NCI-H1694 treated with DMSO at 0.1 percent for 48 hours (cell line): Measurements from ENCODE around the gene PPARD.

ENCODE experiments used
- DNase-seq: peaks from one replicate; lab custom pipeline; 2025; lab: John Stamatoyannopoulos, UW

The PPARD gene

DNA sequence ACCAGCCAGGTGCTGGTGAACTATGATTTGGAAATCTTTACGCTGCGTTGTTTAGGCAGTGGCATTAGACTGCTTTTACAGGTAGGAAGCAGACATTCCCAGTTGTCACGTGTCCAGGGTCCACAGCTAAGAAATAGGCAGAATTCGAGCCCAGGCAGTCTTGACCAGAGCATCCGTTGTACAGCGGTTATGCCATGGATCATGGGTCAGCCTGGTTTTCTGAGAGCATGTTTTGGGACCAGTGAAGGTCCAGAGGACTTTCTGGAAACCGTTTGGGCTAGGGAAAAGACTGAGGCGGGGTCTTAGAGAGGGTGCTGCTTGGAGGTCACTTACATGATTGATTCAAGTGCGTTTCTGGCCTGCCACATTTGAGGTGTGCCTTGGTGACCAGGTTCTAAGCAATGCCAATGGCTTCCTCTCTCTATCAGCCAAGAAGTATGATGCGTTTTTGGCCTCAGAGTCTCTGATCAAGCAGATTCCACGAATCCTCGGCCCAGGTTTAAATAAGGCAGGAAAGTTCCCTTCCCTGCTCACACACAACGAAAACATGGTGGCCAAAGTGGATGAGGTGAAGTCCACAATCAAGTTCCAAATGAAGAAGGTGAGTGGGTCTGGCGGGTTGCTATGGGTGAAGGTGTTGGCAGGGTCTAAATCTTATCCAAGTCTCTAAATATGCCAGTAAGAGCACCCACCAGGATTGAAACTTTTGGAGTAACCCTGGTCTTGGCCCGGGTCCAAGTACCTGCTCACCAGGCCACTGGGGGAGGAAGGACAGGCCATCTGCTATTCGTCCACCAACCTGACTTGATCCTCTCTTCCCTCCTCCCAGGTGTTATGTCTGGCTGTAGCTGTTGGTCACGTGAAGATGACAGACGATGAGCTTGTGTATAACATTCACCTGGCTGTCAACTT lies 127.6 kb downstream of the PPARD start:
- DNase-seq: no peak

DNA sequence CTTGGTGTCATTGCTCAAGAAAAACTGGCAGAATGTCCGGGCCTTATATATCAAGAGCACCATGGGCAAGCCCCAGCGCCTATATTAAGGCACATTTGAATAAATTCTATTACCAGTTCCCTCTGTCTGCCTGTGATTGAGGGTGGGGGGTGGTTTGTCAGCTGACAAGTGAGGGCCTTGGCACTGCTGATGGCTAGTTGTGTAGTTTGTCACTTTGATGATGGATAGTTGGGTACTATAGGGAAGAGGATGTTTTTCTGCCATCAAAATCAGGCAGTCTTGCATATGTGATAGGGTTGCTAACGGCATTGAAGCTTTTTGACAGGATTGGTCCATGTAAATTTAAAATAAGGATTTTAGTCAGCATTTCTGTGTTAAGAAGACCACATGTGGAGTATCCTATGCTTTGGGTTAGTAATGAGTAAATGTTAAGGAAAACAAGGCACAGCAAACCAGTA lies 128.3 kb downstream of the PPARD start:
- no peak for DNase-seq

DNA sequence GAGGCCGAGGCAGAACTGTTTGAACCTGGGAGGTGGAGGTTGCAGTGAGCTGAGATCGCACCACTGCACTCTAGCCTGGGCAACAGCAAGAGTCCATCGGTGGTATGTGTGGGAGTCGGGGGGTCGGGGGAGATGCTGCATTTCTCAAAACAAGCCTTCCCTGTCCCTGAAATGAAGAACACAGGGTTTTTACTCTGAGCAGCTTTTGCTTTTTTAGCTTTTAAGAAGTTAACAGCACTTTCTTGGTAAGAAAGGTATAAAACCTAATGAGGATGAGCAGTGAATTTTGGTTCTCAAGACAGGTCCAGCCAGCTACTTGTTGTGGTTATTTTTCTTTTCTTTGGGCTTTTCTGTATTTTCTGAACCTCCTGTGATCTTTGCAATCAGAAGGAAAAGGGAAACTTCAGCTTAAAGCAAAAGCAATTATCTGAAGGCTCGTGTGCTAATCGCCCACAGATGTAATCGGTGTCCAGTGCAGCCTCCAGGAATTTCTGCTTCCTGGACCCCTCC lies 129.5 kb downstream of the PPARD start:
- no peak for DNase-seq

DNA sequence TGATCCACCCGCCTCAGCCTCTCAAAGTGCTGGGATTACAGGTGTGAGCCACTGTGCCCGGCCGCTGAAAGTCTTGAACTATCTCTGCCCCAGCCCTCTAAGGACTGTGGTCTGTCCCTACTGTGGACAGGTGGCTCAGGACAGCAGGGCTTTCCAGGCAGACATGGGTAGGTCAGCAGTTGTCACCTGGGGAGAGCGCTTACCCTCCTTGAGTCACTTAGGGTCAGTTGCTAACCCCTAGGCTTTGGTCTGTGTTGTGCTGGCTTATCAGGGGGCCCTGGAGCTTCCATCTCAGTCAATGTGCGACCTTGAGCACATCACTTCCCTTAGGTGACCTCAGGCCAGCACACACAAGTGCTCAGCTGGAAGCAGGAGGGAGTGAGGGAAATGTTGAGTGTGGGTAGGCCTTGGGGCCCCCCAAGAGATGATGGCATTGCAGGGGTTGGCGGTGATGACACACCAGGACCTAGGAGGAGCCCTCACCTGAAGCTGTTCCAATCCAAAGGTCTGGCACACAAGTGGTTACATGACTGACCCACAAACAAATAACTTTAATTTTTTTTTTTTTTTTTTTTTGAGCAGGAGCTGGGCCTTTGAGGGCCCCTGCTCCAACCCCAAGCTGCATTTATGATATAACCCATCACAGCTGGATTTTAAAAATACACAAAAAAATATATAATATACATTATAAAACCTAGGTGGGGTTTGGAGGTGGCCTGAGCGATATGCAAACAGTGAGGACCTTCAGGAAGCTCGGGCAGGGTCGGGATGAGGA lies 130.9 kb downstream of the PPARD start:
- DNase-seq: no peak

DNA sequence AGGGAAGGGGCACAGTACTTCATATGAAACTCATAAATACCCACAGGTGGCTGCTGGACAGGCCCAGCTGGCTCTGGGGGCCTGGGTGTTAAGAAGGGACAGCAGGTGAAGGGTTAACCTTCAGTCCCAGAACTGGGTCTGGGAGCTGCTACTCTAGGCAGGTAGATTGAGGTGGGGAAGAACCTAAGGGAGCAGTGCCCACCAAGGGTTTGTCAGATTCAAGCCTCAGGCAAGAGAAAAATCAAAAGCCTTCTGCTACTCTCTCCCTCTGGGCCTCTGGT lies 131.4 kb downstream of the PPARD start:
- no peak for DNase-seq

DNA sequence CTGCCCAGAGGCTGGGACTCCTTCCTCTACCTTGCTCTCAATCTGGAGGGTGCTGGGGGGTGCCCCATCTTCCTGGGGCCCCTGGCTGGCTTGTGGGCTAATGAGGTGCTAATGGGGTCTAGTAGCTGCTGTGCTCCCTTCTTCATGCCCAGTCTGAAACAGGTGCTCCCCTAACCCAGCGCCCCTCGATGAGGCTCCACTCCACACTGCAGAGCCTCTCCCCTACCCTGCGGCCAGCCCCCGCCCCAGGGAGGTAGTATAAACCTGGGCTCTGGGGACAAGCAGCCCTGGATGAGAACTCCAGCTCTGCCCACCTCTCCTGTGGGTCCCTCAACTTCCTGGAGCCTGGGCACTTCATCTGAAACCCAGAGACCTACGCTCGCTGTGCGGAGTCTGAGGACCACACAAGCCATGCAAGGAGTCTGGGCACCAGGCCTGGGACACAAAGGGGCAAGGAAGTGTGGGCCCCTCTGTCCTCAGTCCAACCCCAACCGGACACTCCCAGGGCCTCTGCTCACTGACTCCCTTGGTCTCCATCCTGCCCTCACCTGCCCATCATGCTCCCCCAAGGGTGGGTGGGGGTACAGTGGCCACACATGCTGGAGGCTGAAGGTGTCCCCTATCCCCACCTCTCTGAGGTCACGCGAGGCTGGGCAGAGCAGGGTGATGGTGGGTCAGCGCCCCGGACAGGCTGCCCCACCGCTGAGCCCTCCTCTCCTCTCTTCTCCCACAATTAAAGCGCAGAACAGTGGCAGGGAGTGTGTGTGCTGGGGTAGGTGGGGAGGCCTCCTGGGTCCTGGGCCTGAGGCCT lies 132.0 kb downstream of the PPARD start:
- DNase-seq: no peak

DNA sequence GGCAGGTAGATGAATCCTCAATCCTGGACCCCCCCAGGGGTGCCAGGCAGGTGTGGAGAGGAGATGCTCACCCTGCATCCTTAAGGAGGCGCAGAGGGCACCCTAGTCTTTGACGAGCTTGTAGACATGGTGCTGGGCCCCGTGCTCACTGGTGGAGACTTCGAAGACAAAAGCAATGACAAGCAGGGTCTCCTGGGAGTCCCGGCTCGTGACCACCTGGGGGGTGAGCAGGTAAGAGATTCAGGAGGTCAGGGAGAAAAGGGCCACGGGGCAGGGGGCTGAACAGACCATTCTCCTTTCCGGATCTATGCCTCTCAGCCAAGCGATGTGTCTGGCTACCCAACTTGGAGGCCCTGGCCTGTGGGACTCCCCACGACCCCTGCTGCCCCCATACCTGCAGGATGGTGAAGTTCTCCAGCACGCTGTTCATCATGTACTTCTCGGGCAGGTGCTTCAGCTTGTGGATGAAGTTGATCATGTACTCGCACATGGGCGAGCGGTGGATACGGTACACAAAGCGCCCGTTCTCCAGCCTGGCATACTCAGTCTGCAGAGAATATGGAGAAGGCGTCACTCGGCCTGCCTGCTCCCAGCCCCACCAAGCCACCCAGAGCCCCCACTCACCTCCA lies 132.7 kb downstream of the PPARD start:
- DNase-seq: no peak

DNA sequence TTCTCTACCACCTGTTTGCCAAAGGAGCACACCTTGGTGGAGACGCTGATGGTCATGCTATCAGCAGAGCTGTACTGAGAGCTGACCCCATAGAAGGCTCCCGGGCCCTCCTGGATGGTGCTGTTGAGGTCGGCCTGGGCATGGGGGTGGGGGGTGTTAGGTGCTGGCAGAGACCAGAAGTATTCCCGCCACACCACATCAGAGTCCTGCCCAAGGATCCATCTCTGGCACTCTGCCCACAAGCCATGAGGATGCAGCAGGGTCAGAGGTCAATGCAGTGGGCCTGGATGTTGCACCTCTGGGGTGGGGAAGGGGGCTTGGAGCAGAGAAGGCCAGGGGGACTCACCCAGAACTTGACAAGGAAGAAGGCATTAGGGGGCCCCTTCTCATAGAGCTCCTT lies 133.2 kb downstream of the PPARD start:
- no peak for DNase-seq

DNA sequence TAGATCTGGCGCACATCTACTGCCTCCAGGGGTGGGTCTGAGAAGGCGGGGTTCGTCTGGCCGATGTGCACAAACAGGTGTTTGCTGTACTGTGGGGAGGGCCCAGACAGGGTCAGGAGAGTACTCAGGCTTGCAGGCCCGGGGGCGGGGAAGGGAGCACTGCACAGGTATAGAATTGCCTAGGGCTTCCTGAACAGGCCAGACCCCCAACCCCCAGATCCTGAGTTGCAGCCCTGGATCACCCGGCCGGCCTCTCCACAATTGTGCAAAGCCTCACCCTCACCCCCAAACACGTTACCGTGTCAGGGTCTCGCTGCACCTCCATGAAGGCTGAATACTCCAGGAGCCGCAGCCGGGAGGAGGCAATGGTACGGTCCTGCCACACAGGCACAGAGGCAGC lies 133.6 kb downstream of the PPARD start:
- DNase-seq: no peak

DNA sequence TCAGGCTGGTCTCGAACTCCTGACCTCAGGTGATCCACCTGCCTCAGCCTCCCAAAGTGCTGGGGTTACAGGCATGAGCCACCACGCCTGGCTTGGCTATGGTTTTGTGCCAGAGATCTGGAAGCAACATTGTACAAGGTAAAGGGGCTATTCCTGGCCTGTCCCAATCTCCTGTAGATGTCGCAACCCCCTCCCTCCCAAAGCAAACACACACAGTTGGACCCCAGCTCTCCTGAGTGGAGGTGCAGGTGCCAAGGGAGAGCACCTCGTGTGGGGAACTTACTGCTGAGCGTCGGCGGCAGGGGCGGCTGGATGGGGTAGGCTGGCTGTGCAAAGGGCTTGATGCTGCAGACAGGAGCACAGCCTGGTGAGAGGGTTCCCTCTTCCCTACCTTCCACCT lies 134.7 kb downstream of the PPARD start:
- DNase-seq: no peak
